Measurements from ENCODE around the gene MYZAP.

- TF ChIP-seq CTCF (IDR thresholded peaks at IDR 0.05; ENCODE audit: insufficient read depth, low read length): no peak
- no peak for TF ChIP-seq REST (IDR thresholded peaks at IDR 0.05; ENCODE audit: insufficient replicate concordance, low read depth)
These were observed 15.1 kb downstream of the MYZAP start for GRCh38 chr15:57606816-57607215.

All from HL-60 (cell line).